HG03342 (cell line): ENCODE data around the gene CD8B.
"Not testable (repeated sequence)": the region's sequence is repeated elsewhere in the genome, so short reads cannot be mapped to it uniquely, and the experiment has no call there.

Experiments
- ATAC-seq: cut with Tn5 transposase; IDR thresholded peaks from one replicate; pipeline ENCODE4 v1.9.1; 2021; ENCODE audit warnings: mild to moderate bottlenecking, moderate library complexity; ENCODE audit not compliant: unreplicated experiment

The CD8B gene

DNA sequence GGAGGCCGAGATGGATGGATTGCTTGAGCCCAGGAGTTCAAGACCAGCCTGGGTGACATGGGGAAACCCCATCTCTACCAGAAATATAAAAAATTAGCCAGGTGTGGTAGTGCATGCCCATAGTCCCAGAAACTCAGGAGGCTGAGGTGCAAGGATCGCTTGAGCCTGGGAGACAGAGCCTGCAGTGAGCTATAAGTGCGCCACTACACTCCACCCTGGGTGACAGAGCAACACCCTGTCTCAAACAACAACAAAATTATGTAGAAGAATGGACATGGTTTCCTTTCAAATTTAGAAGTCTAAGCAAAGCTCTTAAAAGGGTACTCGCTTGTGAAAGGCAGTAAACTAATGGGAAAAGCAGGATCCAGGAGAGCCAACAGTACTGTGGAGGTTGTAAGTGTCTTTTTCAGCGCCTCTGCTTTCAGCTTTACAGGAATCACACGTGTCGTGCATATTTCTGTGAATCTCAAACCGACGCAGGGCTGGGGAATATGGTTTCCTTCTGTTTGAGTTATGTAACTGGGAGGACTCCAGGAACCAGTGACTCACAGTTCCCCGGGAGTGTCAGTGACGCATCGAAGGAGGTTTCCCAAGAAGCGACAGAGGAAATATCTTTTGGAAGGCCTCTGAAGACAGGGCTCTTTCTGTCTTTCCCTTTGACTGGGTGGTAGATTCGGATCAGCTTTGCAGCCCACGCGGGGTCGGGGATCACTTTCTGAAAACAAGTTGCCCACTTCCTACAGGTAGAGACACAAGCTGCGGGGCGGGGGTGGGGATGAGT, 24.6 kb downstream of the CD8B start:
- not testable (repeated sequence) for ATAC-seq

DNA sequence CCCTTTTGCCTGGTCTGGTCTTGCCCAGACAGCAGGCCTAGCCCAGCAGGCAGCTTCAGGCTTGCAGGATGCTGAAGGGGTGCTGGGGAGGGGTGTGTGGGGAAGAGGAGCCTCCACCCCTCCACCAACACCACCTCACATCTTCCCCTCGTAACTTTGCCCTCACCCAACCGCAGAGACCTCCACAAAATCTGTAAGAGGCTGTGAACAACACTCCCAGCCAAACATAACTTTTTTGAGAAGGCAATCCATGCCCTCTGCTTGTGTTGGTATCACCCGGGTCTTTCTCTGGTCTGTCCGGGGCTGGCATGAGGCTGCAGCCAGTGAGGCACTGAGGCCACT, 26.2 kb downstream of the CD8B start:
- ATAC-seq: not testable (repeated sequence)

DNA sequence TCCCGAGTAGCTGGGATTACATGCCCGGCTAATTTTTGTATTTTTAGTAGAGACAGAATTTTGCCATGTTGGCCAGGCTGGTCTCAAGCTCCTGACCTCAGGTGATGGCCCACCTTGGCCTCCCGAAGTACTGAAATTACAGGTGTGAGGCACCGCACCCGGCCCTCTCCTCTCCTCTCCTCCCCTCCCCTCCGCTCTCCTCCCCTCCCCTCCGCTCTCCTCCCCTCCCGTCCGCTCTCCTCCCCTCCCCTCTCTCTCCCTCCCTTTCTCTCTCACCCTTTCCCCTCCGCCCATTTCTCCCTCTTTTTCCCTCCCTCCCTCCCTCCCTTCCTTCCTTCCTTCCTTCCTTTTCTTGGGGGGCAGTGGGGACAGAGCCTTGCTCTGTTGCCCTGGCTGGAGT, 28.4 kb downstream of the CD8B start:
- no peak for ATAC-seq

DNA sequence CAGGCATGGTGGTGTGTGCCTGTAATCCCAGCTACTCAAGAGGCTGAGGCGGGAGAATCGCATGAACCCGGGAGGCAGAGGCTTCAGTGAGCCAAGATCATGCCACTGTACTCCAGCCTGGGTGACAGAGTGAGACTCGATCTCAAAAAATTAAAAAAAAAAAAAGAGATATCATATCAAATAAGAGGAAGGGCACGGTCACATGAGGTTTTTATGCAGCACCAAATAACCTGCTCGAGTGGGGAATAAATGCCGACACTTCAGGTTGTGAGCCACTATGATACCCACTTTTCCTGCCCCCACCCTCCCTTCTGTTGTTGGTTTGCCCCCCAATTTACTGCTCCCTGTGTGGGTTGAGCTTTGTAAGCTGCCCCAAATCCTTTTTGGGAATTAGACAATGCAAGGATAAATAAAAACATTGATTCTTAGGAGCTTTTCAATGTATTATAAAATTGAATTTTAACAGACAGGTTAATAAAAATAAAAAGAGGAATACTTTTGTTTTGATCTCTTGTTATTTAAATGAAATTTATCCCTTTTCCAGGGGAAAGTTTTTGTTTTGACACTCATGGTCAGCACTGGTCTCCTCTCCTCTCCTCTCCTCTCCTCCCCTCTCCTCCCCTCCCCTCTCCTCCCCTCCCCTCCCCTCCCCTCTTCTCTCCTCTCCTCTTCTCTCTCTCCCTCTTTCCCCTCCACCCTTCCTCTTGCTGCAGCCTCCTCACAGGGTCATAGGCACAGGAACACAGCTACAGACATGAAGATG, 29.2 kb downstream of the CD8B start:
- no peak for ATAC-seq

DNA sequence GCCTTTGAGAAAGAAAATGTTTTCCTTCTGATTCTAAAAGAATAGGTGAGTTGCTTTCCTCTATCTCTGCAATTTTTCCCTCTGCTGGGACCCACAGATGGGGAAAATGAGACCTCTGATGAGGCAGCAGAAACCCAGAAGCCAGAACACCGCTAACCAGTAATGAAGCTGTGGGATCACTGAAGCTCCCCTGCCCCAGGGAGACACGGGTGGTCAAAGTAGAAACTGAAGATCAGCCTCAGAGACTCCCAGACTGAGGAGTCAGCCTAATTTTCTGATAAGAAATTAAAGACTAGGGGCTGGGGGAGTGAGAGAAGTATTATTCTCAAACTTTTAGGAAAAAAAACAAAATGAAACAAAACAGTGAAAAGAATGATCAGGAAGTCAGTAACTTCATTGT, 30.1 kb downstream of the CD8B start:
- no peak for ATAC-seq

DNA sequence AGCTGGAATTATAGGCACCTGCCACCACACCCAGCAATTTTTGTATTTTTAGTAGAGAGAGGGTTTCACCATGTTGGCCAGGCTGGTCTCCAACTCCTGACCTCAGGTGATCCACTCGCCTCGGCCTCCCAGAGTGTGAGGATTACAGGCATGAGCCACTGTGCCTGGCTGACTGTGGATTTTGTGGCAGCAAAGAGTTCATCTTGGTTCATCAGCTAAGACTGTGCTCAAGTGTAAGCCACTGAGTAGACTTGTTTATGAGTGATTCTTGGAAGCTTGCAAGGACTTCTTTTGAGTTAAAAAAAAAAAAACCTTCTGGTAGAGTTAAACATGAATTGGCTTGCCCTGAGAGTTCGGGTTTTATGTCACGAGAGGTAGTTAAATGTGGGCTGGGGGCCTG, 34.7 kb downstream of the CD8B start:
- ATAC-seq: no peak

DNA sequence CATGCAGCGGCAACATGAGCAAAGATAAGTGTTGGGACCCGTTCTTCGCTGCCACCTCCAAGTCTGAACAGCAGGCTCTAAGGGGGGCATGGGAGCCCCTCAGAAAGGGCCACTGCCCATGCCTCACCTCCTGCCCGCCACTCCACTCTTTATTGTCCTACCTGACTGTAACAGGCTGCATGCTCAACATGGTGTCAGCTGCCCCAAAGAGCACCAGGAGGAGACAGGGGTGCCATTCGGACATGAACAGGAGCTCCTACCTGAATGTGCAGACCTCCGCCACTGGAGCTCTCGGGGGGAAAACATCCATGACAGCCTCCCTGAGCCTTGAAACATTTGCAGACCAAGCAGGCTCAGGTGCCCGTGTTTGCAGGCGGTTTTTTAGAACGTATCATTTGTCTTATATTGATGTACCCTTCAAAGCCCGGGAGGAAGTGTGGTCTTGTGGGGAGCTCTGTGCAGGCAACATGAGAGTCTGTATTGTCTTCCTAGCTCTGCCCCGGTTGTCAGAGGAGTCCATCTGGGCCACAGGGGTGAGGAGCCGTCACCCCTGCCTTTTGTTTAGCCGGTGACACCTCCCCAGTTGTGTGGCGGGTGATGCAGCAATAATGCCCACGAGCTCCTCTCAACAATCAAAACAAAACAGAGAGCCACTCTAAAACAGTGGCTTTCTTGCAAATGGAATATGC, 35.8 kb downstream of the CD8B start:
- ATAC-seq: no peak

DNA sequence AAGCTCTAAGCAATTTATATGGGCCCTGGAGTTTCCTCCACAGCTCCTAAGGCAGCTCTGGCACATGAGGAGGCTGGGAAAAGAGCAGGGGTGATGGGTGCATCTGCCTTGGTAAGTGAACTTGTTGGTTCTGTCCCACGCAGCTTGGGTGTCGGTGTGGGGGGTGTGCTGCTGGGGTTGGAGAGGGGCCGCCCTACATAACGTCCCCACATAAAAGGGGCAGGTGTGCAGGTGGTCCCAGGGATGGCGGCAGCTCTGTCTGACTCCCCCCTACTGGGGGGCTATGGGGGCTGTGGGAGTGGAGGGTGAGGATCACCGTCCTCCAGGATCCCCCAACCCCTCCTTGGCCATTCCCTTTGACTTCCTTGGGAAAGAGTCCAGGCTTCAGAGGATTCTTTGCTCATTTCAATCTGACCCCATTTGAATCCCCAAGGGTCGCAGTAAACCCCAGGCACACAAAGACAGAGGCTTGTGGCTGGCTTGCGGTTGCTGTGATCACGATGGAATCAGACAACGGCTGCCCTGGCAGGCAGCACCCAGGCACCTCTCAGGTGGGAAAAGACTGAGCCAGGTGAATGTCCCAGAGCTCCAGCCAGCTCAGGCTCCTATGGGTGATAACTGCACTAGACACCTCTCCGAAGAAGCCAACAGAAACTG, 36.5 kb downstream of the CD8B start:
- ATAC-seq: no peak

DNA sequence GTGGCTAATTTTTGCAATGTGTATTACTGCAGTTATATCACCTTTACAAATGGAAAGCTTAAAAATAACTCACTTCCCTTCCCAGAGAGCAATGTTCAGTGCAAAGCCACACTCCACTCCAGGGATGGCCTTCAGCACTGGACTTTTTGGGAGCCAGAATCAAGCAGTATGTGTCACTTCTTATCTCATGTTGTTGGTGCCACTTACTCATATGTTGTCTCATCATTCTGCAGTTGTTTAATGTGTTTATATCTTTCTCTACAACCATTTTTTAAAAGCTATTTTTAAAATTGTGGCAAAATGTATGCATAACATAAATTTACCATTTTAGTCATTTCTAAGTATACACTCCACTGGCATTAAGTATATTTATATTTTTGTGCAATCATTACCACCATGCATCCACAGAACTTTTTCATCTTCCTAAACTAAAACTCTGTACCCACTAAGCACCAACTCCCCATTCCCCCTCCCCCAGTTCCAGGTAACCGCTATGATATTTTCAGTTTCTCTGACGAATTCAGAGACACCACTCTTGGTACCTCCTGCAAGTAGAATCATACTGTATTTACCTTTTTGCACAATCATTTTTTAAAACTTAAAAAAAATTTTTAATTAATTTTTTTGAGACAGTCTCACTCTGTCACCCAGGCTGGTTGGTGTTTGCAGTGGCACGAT, 38.9 kb downstream of the CD8B start:
- ATAC-seq: no peak

DNA sequence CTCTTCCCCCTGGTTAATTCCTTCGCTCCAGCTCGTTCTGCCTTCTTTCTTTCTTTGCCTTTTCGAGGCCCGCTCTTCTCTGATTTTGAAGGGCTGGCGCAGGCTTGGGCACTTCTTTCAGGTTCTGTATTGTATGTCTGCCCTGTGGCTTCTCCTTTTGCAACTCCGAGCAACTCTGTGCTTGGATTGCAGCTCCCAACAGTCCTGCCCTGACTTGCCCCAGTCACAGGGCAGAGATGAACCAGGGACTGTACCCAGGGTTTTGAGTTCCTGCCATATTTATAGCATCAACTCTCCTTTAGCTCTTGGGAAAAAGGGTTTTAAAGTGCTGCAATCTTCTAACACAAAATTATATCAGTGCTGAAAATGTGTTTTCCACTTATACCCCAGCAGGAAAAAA, 39.8 kb downstream of the CD8B start:
- no peak for ATAC-seq

DNA sequence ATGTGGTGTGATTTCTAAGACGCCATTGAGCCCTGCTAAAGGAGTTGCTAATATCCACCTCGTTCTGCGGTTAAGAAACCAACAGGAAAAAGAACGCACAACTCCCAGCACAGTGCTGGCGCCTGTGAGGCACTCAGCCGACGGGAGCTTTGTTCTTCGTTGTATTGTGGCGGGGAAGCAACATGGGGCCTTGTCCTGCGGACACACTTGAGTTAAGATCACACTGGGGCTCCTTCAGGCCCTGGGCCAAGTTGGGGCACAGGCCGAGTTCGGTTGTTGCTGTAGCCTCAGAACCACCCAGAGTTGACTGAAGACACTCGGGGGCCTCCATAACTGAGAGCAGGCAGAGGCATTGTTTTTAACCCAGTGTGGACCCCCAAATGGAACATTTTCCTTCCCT, 40.4 kb downstream of the CD8B start:
- ATAC-seq: no peak

DNA sequence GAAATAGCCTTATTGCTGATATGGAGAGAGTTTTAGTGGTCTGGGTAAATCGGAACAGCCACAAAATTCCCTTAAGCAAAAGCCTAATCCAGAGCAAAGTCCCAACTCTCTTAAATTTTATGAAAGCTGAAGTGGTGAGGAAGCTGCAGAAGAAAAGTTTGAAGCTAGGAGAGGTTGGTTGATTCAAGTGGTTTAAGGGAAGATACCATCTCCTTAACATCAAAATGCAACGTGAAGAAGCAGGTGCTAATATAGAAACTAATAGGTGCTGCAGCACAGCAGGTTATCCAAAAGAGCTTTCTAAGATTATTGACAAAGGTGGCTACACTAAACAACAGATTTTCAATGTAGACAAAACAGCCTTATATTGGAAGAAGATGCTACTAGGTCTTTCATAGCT, 42.7 kb downstream of the CD8B start:
- ATAC-seq: no peak

DNA sequence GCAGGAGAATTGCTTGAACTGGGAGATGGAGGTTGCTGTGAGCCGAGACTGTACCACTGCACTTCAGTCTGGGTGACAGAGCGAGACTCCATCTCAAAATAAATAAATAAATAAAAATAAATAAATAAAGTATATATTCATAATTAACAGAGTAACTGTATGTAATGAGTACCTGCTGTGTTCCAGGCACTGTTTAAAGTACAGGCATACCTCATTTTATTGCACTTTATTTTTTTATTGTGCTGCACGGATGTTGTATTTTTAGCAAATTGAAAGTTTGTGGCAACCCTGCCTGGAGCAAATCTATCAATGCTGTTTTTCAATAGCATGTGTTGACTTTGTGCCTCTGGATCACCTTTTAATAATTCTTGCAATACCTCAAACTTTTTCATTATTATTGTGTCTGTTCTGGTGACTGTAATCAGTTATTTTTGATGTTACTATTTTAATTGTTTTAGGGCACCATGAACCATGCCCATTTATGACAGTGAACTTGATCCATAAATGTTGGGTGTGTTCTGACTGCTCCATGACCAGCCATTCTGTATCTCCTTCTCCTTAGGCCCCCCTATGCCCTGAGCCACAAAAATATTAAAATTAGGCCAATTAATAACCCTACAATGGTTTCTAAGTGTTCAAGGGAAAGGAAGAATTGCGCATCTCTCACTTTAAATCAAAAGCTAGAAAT, 43.4 kb downstream of the CD8B start:
- ATAC-seq: no peak

DNA sequence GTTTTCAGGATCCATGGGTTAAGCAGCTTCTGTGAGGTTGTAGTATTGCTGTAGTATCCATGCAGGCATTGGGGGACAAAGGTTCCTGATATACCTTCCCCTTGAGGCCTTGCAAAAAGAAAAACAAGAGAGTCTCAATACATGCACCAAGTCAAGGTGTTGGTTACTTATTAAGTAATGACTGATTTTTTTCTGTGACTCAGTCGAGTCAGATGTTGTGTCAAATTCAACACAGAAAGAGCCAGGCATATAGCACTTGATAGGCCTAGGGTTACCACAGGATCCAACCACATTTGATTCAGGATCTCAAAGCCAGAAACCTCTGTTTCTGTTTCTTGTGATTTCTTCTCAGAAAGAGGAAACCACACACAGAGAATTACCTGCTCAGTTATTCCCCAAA, 46.1 kb downstream of the CD8B start:
- no peak for ATAC-seq

DNA sequence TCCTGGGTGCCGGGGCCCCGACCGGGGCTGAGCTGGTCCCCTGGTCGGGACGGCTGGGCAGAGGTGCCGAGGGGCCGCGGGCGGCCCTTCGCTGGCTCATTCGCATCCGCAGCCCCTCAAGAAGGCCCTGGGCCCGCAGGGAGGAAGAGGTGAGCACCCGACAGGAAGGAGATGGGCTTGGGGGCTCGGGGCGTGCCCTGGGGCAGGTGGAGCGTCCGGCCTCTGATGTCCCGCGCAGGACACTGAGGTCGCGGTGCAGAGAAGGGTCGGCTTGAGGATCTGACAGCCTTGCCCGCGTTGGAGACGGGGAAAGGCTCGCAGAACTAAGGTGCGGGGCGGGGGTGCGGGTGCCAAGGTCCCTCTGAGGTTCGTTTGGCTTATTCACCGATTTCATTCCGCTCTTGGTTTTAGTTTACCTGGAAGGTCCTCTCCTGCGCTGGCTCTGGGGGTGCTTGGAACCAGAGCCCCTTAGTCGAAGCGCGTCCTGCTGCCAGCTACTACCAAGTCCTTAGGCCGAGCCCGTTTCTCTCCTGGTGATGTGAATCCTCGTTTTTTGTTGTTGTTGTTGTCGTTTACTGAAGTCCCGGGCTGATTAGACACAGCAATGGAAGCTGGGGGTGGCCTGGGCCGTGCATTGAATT, 52.1 kb downstream of the CD8B start:
- ATAC-seq: no peak

DNA sequence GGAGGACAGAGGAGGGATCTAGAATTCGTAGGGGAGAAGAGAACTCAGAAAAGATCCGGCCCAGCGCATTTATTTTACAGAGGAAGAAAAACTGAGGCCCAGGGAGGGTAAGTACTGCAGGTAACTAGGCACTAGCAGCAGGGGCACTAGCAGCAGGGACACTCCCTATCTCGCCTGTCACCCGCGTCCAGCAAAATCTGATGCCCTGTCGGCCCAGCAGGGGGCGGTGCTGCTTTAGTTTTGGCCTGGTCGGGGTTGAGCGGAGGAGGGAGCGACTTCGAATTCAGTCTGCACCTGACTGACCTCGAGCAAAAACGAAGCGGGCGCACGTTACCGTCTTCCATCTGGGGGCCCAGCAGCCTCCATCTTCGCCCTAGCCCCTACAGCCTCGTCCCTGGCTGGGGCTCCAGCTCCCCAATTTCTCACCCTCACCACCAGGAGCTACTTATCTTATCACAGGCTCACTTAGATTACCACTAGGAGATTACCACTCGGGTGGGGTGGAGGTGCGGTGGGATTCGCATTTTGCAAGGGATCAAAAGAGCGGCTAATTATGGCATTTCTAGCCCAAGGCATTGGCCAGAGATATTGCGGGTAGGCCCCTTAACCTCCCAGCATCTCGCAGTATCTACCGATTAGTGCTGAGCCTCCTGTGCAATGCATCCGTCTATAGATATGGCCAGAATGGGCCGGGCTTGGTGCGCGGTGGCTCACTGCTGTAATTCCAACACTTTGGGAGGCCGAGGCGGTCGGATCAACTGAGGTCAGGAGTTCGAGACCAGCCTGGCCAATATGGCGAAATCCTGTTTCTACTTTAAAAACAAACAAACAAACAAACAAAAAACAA, 53.1 kb downstream of the CD8B start:
- peak; percentile 93 for ATAC-seq

DNA sequence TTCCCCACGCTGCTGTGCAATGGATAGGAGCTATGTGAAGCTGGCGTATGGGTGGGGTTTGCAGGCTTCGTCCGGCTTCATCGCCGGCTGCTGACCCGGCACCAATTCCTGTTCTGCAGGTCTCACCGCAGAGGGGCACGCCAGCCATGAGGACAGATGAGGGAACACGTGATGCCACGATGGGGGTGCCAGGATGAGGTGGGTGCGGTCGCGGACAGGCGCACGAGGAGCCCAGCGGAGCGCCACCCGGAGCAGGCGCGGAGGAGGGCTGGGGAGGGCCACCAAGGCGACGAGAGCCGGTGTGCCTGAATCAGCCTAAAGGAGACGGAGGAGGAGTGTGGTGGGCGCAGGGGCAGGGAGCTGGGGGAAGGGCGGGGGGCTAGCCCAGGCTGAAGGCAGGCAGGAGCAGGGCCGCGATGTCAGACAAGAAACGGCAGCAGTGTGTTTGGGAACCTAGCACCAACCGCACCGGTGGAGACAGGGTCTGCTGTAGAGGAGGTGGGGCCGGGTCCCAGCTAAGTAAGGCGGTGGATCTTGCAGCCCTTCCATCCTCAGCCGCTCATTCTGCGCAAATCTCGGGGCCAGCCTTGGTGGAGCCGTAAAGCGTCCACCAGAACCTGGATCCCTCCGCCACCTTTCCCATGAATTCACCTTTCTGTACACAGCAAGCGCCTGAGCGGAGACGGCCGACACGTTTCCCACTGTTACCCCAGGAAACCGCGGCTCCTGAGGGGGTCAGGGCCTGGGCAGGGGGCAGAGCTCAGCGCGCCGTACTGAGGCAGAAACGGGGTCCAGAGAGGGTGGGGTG, 54.0 kb downstream of the CD8B start:
- peak; percentile 22 for ATAC-seq

DNA sequence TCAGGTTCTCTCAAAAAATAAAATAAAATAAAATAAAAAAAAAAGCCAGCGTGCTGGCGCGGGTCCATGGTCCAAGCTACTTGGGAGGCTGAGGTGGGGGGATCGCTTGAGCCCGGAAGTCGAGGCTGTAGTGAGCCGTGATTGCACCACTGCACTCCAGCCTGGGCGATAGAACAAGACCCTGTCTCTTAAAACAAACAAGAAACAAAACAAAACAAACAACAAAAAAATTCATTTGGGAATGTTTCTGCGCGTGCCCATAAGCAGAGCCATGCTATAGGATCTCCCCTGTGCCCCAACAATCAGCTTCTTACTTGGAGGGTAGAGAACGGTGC, 54.6 kb downstream of the CD8B start:
- no peak for ATAC-seq
